ENCODE results near the gene OPTN. TPM values are rescaled to one million over a fixed set of nuclear protein-coding genes. Genes with fewer than 3 reads are reported as not detected.

OPTN gene
- total RNA-seq, 1 donor from 2014 or later, result 75.2 TPM

- DNase-seq (ENCODE audit: low read depth), result no peak
Observed at GRCh38 chr10:13182424-13182823, 82.5 kb downstream of the OPTN start.

GRCh38 chr10:13183625-13184024, 83.7 kb downstream of the OPTN start:
- no peak for DNase-seq (ENCODE audit: low read depth)

- no peak for DNase-seq (ENCODE audit: low read depth)
Observed at GRCh38 chr10:13184276-13184675, 84.3 kb downstream of the OPTN start.

- peak; percentile 48 for DNase-seq (ENCODE audit: low read depth)
Observed at GRCh38 chr10:13184730-13185514, 85.0 kb downstream of the OPTN start.

GRCh38 chr10:13187135-13187534, 87.2 kb downstream of the OPTN start:
- DNase-seq (ENCODE audit: low read depth), result no peak

Other genes with a start within 250 kb of the OPTN start
- gene CCDC3, start 98.5 kb upstream of the OPTN start, total RNA-seq, result 51.0 and 82.5 TPM in 2 replicates
- 0.05 and 0.10 TPM in 2 replicates for gene MCM10, start 61.4 kb downstream of the OPTN start, total RNA-seq
- gene UCMA, start 134.2 kb downstream of the OPTN start, total RNA-seq, result not detected in 2 replicates
- 46.9 and 54.7 TPM in 2 replicates for gene PHYH, start 199.9 kb downstream of the OPTN start, total RNA-seq
- 39.6 TPM in 2 replicates for gene SEPHS1, start 248.1 kb downstream of the OPTN start, total RNA-seq

All from myocyte (in vitro differentiated cells).